Skeletal muscle cell (primary cell): Measurements from ENCODE around the gene TCOF1.

Experiments used
- DNase-seq: peaks from one replicate; pipeline ENCODE4 v3.0.0-alpha.2; 2010; ENCODE audit warnings: low read depth
- H3K4me3 ChIP-seq: 2 replicates; pipeline ENCODE4 v1.5.1; 2011; ENCODE audit warnings: low read depth, mild to moderate bottlenecking, control low read depth, low read length, moderate library complexity

The TCOF1 gene

GRCh38 chr5:150384701-150385100 is 27.2 kb downstream of the TCOF1 start:
- no peak overlapping the region for H3K4me3 ChIP-seq
- no peak for DNase-seq

- H3K4me3 ChIP-seq = no peak overlapping the region
- DNase-seq = no peak
Observed at GRCh38 chr5:150386024-150386855, 28.7 kb downstream of the TCOF1 start.

- no peak overlapping the region for H3K4me3 ChIP-seq
- DNase-seq = no peak
Observed at GRCh38 chr5:150389531-150390266, 32.2 kb downstream of the TCOF1 start.

- no peak overlapping the region for H3K4me3 ChIP-seq
- no peak for DNase-seq
Observed at GRCh38 chr5:150391064-150391834, 33.8 kb downstream of the TCOF1 start.

GRCh38 chr5:150391986-150392385 is 34.5 kb downstream of the TCOF1 start:
- no peak overlapping the region for H3K4me3 ChIP-seq
- DNase-seq = no peak

- DNase-seq = no peak
- no peak overlapping the region for H3K4me3 ChIP-seq
Observed at GRCh38 chr5:150392680-150393079, 35.2 kb downstream of the TCOF1 start.

GRCh38 chr5:150393096-150393645 is 35.7 kb downstream of the TCOF1 start:
- no peak for DNase-seq

GRCh38 chr5:150394131-150394530 is 36.6 kb downstream of the TCOF1 start:
- DNase-seq = no peak
- no peak overlapping the region for H3K4me3 ChIP-seq

More at GRCh38 chr5:150393096-150393645, 35.7 kb downstream of the TCOF1 start:
- H3K4me3 ChIP-seq = no peak overlapping the region

- H3K4me3 ChIP-seq = no peak overlapping the region
- DNase-seq = no peak
Observed at GRCh38 chr5:150394912-150395687, 37.6 kb downstream of the TCOF1 start.

GRCh38 chr5:150395688-150395975 is 38.1 kb downstream of the TCOF1 start:
- DNase-seq = no peak
- H3K4me3 ChIP-seq = no peak overlapping the region

GRCh38 chr5:150396267-150396666 is 38.8 kb downstream of the TCOF1 start:
- no peak for DNase-seq

GRCh38 chr5:150397146-150397781 is 39.8 kb downstream of the TCOF1 start:
- no peak for DNase-seq
- no peak overlapping the region for H3K4me3 ChIP-seq

More at GRCh38 chr5:150396267-150396666, 38.8 kb downstream of the TCOF1 start:
- no peak overlapping the region for H3K4me3 ChIP-seq

GRCh38 chr5:150397782-150398721 is 40.6 kb downstream of the TCOF1 start:
- no peak for DNase-seq
- no peak overlapping the region for H3K4me3 ChIP-seq

GRCh38 chr5:150398722-150399523 is 41.4 kb downstream of the TCOF1 start:
- DNase-seq = no peak
- H3K4me3 ChIP-seq = no peak overlapping the region

- DNase-seq = no peak
- no peak overlapping the region for H3K4me3 ChIP-seq
Observed at GRCh38 chr5:150399524-150400211, 42.2 kb downstream of the TCOF1 start.

- no peak overlapping the region for H3K4me3 ChIP-seq
- no peak for DNase-seq
Observed at GRCh38 chr5:150400316-150401075, 43.0 kb downstream of the TCOF1 start.
